Hepatocyte (in vitro differentiated cells): ENCODE measurements around the gene NSUN6.

ENCODE experiments used
- CTCF ChIP-seq: fragments of 200-600 bp; sonication (generic); IDR thresholded peaks from 2 replicates; pipeline ENCODE4 v1.5.1; 2016; ENCODE audit warnings: antibody characterized with exemption, mild to moderate bottlenecking; ENCODE audit not compliant: poor library complexity
- EZH2 ChIP-seq: fragments of 200-600 bp; sonication (generic); IDR thresholded peaks from 2 replicates; pipeline ENCODE4 v1.6.1; 2016; ENCODE audit warnings: antibody characterized with exemption, mild to moderate bottlenecking, borderline replicate concordance

GRCh38 chr10:18611168-18611567 is 40.2 kb downstream of the NSUN6 start:
- TF ChIP-seq CTCF (no peak), EZH2 (no peak)
